ENCODE measurements around the gene TTLL4.

Gene TTLL4

DNA sequence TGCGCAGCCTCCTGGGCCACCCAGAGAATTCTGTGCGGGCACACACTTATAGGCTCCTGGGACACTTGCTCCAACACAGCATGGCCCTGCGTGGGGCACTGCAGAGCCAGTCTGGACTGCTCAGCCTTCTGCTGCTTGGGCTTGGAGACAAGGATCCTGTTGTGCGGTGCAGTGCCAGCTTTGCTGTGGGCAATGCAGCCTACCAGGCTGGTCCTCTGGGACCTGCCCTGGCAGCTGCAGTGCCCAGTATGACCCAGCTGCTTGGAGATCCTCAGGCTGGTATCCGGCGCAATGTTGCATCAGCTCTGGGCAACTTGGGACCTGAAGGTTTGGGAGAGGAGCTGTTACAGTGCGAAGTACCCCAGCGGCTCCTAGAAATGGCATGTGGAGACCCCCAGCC, 11.8 kb upstream of the TTLL4 start:
- DNase-seq (ENCODE audit: low spot score): no peak
- Histone ChIP-seq H3K4me3 (no peak overlapping the region), H3K27ac (no peak overlapping the region)
- TF ChIP-seq, protein P1, sequence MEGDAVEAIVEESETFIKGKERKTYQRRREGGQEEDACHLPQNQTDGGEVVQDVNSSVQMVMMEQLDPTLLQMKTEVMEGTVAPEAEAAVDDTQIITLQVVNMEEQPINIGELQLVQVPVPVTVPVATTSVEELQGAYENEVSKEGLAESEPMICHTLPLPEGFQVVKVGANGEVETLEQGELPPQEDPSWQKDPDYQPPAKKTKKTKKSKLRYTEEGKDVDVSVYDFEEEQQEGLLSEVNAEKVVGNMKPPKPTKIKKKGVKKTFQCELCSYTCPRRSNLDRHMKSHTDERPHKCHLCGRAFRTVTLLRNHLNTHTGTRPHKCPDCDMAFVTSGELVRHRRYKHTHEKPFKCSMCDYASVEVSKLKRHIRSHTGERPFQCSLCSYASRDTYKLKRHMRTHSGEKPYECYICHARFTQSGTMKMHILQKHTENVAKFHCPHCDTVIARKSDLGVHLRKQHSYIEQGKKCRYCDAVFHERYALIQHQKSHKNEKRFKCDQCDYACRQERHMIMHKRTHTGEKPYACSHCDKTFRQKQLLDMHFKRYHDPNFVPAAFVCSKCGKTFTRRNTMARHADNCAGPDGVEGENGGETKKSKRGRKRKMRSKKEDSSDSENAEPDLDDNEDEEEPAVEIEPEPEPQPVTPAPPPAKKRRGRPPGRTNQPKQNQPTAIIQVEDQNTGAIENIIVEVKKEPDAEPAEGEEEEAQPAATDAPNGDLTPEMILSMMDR (IDR thresholded peaks at IDR 0.05): no peak

DNA sequence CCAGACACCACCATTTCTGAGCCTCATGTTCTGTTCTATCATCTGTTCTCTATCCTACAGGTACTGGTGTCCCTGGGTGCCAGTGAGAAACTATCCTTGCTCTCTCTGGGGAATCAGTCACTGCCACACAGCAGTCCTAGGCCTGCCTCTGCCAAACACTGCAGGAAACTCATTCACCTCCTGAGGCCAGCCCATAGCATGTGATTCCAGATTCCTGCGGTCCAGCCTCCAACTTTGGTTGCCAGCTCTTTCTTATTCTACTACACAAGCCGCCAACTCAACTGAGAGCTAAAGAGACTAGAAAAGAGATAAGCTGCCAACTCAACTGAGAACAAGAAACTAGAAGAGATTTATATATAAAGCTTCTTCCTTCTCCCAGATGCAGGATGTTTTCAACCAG, 8.8 kb upstream of the TTLL4 start:
- DNase-seq (ENCODE audit: low spot score): no peak
- Histone ChIP-seq H3K27ac (no peak overlapping the region), H3K4me3 (no peak overlapping the region)
- TF ChIP-seq, protein P1 (IDR thresholded peaks at IDR 0.05): no peak

DNA sequence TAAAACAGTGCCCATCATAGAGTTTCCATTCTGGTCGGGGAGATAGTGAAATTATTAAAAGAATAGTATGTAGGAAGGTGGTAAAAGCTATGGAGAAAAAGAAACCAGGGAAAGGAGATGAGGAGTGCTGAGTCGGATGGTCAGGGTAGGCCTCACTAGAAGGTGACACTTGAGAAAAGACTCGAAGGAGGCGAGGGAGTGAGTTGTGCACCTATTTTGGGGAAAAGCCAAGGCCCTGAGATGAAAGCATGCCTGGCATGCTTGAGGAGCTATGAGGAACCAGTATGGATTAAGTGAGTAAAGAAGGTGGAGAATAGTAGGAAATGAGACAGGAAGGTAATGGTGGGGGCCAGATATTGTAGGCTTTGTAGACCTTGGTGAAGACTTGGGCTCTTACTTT, 7.3 kb upstream of the TTLL4 start:
- no peak for DNase-seq (ENCODE audit: low spot score)
- Histone ChIP-seq H3K4me3 (no peak overlapping the region), H3K27ac (no peak overlapping the region)
- TF ChIP-seq, protein P1 (IDR thresholded peaks at IDR 0.05): no peak

DNA sequence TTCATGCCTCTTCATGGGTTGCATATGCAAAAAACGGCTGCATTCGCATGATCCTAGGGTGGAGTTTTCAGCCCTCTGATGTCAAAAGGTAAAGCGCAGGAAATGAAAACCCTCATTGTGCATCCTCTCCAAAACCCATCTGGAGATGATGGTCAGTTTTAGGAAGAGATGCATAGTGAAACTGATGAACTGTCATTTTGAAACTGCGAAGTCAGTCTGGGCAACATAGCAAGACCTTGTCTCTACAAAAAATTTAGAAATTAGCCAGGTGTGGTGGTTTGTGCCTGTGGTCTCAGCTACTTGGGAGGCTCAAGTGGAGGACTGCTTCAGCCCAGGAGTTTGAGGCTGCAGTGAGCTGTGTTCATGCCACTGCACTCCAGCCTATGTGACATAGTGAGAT, 2.5 kb upstream of the TTLL4 start:
- no peak overlapping the region for H3K27ac ChIP-seq
- TF ChIP-seq, protein P1 (IDR thresholded peaks at IDR 0.05): no peak
- DNase-seq (ENCODE audit: low spot score): no peak
- no peak overlapping the region for H3K4me3 ChIP-seq

DNA sequence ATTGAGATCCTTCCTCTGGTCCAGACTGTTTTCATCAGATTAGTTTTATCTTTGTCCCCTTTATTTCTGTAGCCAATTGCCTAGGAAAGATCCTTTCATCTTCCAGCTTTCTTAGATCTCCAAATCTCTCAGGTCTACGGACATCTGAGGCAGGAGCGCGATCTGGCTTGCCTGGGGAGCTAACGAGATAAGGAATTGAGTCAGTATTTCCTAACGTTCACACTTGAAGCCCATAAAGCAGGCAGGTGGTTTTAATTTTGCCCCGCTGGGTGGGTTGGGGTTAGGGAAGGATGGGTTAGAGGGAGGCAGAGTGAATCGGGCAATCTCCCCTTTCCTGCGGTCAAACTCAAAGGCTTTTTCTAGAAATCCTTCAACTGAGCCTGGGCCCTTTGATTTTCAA, 727 bp upstream of the TTLL4 start:
- no peak overlapping the region for H3K27ac ChIP-seq
- peak overlapping the region; percentile 87 for H3K4me3 ChIP-seq
- TF ChIP-seq, protein P1 (IDR thresholded peaks at IDR 0.05): no peak
- DNase-seq (ENCODE audit: low spot score): no peak

DNA sequence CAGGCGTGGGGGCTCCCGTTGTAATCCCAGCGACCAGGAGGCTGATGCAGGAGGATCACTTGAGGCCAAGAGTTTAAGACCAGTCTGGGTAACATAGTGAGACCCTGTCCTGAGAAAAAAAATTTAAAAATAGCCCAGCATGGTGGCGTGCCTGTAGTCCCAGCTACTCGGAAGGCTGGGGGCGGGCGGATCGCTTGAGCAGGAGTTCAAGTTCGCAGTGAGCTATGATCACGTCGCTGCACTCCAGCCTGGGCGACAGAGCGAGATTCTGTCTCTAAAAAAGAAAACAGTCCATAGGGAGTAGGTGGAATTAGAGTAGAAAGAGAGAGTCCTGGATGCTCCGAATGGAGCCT, 325 bp upstream of the TTLL4 start:
- TF ChIP-seq, protein P1 (IDR thresholded peaks at IDR 0.05): no peak
- Histone ChIP-seq H3K27ac (peak overlapping the region in 1 of 2 donors; percentile 92), H3K4me3 (peak overlapping the region; percentile 87)
- DNase-seq (ENCODE audit: low spot score): peak; percentile 72

DNA sequence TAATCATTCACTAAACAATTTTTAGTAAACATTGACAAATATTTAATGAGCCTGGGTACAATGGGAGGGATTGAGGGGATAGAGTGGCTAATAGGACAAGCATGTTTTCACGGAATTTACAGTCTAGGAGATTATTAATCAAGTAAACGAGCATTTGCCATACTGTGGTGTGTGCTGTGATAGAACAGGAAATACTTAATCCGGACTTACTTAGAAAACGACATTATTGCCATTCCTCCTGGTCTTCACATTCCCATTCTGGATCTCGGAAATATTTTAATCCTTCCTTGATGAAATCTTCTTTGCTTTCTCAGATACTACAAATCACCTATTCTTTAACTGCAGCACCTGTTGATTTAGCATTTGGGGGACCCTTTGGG, 905 bp downstream of the TTLL4 start:
- Histone ChIP-seq H3K27ac (peak overlapping the region; percentile 92 to 95), H3K4me3 (peak overlapping the region; percentile 87)
- DNase-seq (ENCODE audit: low spot score): no peak
- TF ChIP-seq, protein P1 (IDR thresholded peaks at IDR 0.05): no peak

All from coronary artery (tissue), 2 donors.